ENCODE measurements around the gene ARID3C. TPM values are rescaled to one million over a fixed set of nuclear protein-coding genes. Genes with fewer than 3 reads are reported as not detected.

Gene ARID3C
- total RNA-seq, 1 donor from 2014 or later = 4.7 TPM

DNA sequence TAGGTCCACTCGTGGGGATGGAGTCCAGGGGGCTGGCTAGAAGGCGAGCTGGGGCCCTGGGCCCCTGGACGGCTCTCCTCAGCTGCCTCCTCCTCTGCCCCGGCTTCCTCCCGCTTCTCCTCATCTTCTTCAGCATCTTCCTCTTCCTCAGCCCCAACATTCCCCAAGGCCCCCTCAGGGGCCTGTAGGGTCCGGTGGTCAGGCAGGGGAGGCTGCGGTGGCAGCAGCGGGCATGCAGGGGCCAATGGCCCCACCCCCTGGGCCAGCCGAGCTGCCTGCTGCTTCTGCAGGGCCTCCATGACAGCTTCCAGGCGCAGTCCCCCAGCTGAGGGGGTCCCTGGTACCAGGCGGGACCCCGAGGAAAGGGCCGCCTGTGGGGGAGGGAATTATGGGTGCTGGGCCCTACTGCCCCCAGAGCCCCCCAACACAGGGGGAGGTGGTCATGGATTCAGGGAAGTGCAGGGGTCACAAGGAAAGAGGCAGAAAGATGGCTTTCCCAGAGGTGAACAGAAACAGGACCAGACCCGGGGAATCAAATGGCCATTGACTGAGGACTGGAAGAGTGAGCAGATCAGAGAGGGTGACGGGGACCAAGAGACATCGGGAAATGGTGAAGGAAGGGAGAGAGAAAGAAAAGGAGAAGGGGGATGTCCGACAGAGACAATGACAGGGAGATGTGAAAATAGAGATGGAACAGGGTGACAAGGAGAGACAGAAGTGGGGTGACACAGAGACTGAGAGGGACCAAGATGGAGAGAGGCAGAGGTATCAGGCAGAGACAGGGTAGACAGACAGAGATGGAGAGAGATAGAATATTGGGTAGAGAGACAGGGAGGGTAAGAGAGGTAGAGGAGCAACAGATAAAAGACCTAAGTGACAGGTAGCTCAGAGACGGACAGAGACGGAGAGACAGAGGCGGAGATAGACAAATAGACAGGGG, 880 bp downstream of the ARID3C start:
- Mint-ChIP-seq H3K4me3 (peak overlapping the region; percentile 82), H3K27me3 (ENCODE audit: insufficient read depth, low read depth) (peaks cover 49% of the 10 kb centered on the region), H3K9me3 (peaks cover 4% of the 10 kb centered on the region), H3K27ac (no peak overlapping the region), H3K36me3 (no peaks in the 10 kb centered on the region), H3K4me1 (peaks cover 17% of the 10 kb centered on the region)
- Histone ChIP-seq H3K36me3 (no peaks in the 10 kb centered on the region), H3K27me3 (peaks cover 70% of the 10 kb centered on the region), H3K79me2 (ENCODE audit: low read depth) (no peaks in the 10 kb centered on the region), H4K20me1 (ENCODE audit: low read depth) (no peaks in the 10 kb centered on the region), H3K4me1 (peaks cover 61% of the 10 kb centered on the region), H3K4me2 (peak overlapping the region; percentile 97), H3K4me3 (peak overlapping the region; percentile 66), H3K9ac (no peak overlapping the region), H3K27ac (no peak overlapping the region), H3K9me3 (ENCODE audit: low read depth) (no peaks in the 10 kb centered on the region), H2AFZ (replicated peaks) (peak overlapping the region; percentile 75), H3F3A (ENCODE audit: low read depth) (peaks cover 39% of the 10 kb centered on the region)
- TF ChIP-seq EZH2phosphoT487 (IDR thresholded peaks at IDR 0.05) (no peak), EZH2 (IDR thresholded peaks at IDR 0.05) (no peak)
- TF ChIP-seq, protein P1, sequence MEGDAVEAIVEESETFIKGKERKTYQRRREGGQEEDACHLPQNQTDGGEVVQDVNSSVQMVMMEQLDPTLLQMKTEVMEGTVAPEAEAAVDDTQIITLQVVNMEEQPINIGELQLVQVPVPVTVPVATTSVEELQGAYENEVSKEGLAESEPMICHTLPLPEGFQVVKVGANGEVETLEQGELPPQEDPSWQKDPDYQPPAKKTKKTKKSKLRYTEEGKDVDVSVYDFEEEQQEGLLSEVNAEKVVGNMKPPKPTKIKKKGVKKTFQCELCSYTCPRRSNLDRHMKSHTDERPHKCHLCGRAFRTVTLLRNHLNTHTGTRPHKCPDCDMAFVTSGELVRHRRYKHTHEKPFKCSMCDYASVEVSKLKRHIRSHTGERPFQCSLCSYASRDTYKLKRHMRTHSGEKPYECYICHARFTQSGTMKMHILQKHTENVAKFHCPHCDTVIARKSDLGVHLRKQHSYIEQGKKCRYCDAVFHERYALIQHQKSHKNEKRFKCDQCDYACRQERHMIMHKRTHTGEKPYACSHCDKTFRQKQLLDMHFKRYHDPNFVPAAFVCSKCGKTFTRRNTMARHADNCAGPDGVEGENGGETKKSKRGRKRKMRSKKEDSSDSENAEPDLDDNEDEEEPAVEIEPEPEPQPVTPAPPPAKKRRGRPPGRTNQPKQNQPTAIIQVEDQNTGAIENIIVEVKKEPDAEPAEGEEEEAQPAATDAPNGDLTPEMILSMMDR (IDR thresholded peaks at IDR 0.05) = no peak
- DNase-seq (ENCODE audit: low spot score) = no peak

DNA sequence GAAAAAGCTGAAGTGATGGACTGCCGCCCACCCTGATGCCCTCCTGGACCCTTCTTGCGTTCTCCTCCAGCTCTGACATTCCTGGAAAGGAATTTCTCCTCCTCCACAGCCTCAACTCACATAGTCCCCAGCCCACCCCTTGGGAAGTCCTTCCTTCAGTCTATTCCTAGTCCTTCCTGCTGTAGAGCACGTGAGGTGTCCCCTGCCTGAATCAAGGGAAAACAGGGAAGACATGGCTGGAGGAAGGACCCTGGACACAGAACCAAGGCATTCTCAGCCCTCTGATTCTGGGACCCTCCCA, 3.7 kb downstream of the ARID3C start:
- no peaks in the 10 kb centered on the region for H3K36me3 Mint-ChIP-seq
- H3K79me2 ChIP-seq (ENCODE audit: low read depth) = no peaks in the 10 kb centered on the region
- peaks cover 26% of the 10 kb centered on the region for H3K4me1 Mint-ChIP-seq
- H3K27ac Mint-ChIP-seq = no peak overlapping the region
- H3K27me3 ChIP-seq = peaks cover 56% of the 10 kb centered on the region
- no peak for DNase-seq (ENCODE audit: low spot score)
- H3K27ac ChIP-seq = peak overlapping the region; percentile 92
- H2AFZ ChIP-seq (replicated peaks) = no peak overlapping the region
- peak overlapping the region; percentile 67 for H3K4me2 ChIP-seq
- peaks cover 48% of the 10 kb centered on the region for H3K27me3 Mint-ChIP-seq (ENCODE audit: insufficient read depth, low read depth)
- H3K36me3 ChIP-seq = no peaks in the 10 kb centered on the region
- H3K4me3 Mint-ChIP-seq = peak overlapping the region; percentile 68
- no peak for TF ChIP-seq EZH2 (IDR thresholded peaks at IDR 0.05)
- TF ChIP-seq, protein P1 (IDR thresholded peaks at IDR 0.05) = no peak
- no peak overlapping the region for H3K9ac ChIP-seq
- H3K4me3 ChIP-seq = peak overlapping the region; percentile 35
- peaks cover 2% of the 10 kb centered on the region for H3K9me3 Mint-ChIP-seq
- peaks cover 37% of the 10 kb centered on the region for H3F3A ChIP-seq (ENCODE audit: low read depth)
- H3K4me1 ChIP-seq = peaks cover 48% of the 10 kb centered on the region
- H3K9me3 ChIP-seq (ENCODE audit: low read depth) = no peaks in the 10 kb centered on the region
- H4K20me1 ChIP-seq (ENCODE audit: low read depth) = no peaks in the 10 kb centered on the region

DNA sequence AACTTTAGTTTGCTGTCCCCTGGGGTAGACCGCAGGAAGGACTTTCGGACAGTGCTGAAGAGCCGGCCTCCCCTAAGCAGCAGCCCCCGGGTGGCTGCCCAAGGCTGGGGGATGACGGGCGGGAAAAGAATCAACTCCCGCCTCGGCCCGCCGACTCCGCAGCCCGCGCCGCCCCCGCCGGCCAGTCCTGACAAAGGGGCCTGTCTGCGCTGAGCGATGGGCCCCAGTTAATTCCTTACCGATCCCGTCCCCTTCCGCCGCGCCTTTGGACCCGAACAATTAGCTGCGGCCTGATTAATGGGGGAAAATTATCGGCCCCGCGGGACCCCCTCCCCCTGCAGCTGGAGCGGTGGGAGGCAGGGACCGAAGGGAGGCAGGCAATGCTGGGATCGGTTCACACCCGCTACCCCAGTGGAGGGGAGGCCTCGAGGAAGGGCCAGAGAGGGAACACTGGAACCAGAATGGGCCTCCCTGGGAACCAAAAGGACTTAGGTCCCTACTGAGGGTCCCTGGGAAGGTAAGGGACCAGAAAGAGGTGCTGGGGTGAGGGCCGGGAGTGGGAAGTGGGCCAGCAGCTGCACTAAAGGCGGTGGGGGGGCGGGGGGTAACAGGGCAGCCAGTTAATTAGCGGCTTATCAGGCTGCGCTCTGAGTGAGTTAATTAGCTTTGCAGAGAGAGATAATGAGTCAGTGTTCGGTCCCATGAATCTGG, 4.2 kb downstream of the ARID3C start:
- Histone ChIP-seq H3K4me1 (peaks cover 48% of the 10 kb centered on the region), H4K20me1 (ENCODE audit: low read depth) (no peaks in the 10 kb centered on the region), H3K4me2 (peak overlapping the region; percentile 67), H3K27ac (peak overlapping the region; percentile 92), H3K9me3 (ENCODE audit: low read depth) (no peaks in the 10 kb centered on the region), H3K4me3 (peak overlapping the region; percentile 35), H3K79me2 (ENCODE audit: low read depth) (no peaks in the 10 kb centered on the region), H3K9ac (no peak overlapping the region), H2AFZ (replicated peaks) (peak overlapping the region; percentile 66), H3F3A (ENCODE audit: low read depth) (peaks cover 32% of the 10 kb centered on the region), H3K36me3 (no peaks in the 10 kb centered on the region), H3K27me3 (peaks cover 51% of the 10 kb centered on the region)
- Mint-ChIP-seq H3K4me3 (no peak overlapping the region), H3K4me1 (peaks cover 28% of the 10 kb centered on the region), H3K27ac (no peak overlapping the region), H3K36me3 (no peaks in the 10 kb centered on the region), H3K9me3 (peaks cover 2% of the 10 kb centered on the region), H3K27me3 (ENCODE audit: insufficient read depth, low read depth) (peaks cover 43% of the 10 kb centered on the region)
- TF ChIP-seq, protein P1 (IDR thresholded peaks at IDR 0.05) = no peak
- TF ChIP-seq EZH2 (IDR thresholded peaks at IDR 0.05) (peak; percentile 37), EZH2phosphoT487 (IDR thresholded peaks at IDR 0.05) (peak; percentile 24)
- DNase-seq (ENCODE audit: low spot score) = peak; percentile 86
